HFFc6 (cell line): ENCODE data around the gene SLC18A2. TPM values are rescaled to one million over a fixed set of nuclear protein-coding genes. Genes with fewer than 3 reads are reported as not detected.

Experiments
- DNase-seq: peaks from one replicate; pipeline ENCODE4 v3.0.0-alpha.2; 2018
- H3K27ac Mint-ChIP-seq: 2 replicates; pipeline ENCODE4 v1.8.0; 2020; ENCODE audit warnings: mild to moderate bottlenecking, mixed read lengths
- H3K27me3 Mint-ChIP-seq: 2 replicates; pipeline ENCODE4 v1.8.0; 2021; ENCODE audit warnings: mild to moderate bottlenecking, moderate library complexity, mixed read lengths; ENCODE audit not compliant: insufficient read depth
- H3K36me3 Mint-ChIP-seq: 2 replicates; pipeline ENCODE4 v1.8.0; 2021; ENCODE audit warnings: low read depth, mixed read lengths
- H3K4me1 Mint-ChIP-seq: 2 replicates; pipeline ENCODE4 v1.8.0; 2020; ENCODE audit warnings: low read depth, mixed read lengths
- H3K4me3 Mint-ChIP-seq: 2 replicates; pipeline ENCODE4 v1.8.0; 2020; ENCODE audit warnings: mild to moderate bottlenecking, moderate library complexity, mixed read lengths
- H3K9me3 Mint-ChIP-seq: 2 replicates; pipeline ENCODE4 v1.8.0; 2020; ENCODE audit warnings: mild to moderate bottlenecking, mixed read lengths
- total RNA-seq, 6 experiments: library from RNA; stranded (reverse); fragmentation: NEBNext Ultra II Directional; extraction: Animal tissue kit (Norgen Biotek cat#: 25700); gene quantifications; 2 replicates in 1 of 6; 3 replicates in 5 of 6; pipeline ENCODE4 v1.2.3, GENCODE V29; 2021
- TF ChIP-seq, protein P1 (sequence below): fragments of 200-600 bp; sonication (generic); IDR thresholded peaks from 2 replicates; pipeline ENCODE4 v1.5.0; 2021; ENCODE audit warnings: antibody characterized with exemption, mild to moderate bottlenecking

The SLC18A2 gene
- total RNA-seq, 6 experiments from 2014 or later: not detected

DNA sequence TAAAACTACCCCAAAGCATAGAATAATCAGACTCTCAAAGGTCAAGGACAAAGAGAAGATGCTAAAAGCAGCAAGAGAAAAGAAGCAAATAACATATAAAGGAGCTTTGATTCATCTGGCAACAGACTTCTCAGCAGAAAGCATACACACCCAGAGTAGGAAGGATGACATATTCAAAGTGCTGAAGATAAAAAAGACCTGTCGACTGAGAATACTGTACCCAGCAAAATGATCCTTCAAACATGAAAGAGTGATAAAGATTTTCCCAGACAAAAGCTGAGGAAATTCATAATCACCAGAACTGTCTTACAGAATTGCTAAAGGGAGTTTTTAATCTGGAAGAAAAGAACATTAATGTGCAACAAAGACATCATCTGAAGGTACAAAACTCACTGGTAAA, 28.7 kb upstream of the SLC18A2 start:
- no peak overlapping the region for H3K4me3 Mint-ChIP-seq
- no peak for DNase-seq
- no peaks in the 10 kb centered on the region for H3K4me1 Mint-ChIP-seq
- no peaks in the 10 kb centered on the region for H3K36me3 Mint-ChIP-seq
- peaks cover 12% of the 10 kb centered on the region; the same call in 1 of the 2 replicates for H3K9me3 Mint-ChIP-seq
- H3K27me3 Mint-ChIP-seq: peaks cover 15% of the 10 kb centered on the region
- TF ChIP-seq, protein P1, sequence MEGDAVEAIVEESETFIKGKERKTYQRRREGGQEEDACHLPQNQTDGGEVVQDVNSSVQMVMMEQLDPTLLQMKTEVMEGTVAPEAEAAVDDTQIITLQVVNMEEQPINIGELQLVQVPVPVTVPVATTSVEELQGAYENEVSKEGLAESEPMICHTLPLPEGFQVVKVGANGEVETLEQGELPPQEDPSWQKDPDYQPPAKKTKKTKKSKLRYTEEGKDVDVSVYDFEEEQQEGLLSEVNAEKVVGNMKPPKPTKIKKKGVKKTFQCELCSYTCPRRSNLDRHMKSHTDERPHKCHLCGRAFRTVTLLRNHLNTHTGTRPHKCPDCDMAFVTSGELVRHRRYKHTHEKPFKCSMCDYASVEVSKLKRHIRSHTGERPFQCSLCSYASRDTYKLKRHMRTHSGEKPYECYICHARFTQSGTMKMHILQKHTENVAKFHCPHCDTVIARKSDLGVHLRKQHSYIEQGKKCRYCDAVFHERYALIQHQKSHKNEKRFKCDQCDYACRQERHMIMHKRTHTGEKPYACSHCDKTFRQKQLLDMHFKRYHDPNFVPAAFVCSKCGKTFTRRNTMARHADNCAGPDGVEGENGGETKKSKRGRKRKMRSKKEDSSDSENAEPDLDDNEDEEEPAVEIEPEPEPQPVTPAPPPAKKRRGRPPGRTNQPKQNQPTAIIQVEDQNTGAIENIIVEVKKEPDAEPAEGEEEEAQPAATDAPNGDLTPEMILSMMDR: no peak
- H3K27ac Mint-ChIP-seq: no peak overlapping the region

DNA sequence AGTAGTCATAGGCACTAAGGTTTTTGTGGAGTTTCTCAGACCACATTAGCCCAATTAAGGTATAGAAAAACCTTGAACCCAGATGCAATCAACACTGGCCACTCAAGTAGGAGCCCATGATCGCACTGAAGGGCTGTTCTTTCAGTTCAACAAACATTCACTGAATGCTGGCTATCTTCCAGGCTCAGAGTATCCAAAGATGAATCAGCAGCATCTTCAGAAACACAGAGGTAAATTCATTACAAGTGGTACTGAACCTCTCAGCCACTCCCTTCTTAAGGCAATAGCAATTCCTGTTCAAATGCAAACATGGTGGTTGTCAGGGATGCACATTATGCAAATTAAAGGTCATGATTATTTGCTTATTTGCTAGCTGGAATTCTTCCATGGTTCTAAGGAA, 26.5 kb upstream of the SLC18A2 start:
- Mint-ChIP-seq H3K27me3 (peaks cover 20% of the 10 kb centered on the region), H3K4me3 (no peak overlapping the region), H3K4me1 (no peaks in the 10 kb centered on the region), H3K27ac (no peak overlapping the region), H3K9me3 (peaks cover 12% of the 10 kb centered on the region; the same call in 1 of the 2 replicates), H3K36me3 (no peaks in the 10 kb centered on the region)
- TF ChIP-seq, protein P1: no peak
- DNase-seq: peak; percentile 15

DNA sequence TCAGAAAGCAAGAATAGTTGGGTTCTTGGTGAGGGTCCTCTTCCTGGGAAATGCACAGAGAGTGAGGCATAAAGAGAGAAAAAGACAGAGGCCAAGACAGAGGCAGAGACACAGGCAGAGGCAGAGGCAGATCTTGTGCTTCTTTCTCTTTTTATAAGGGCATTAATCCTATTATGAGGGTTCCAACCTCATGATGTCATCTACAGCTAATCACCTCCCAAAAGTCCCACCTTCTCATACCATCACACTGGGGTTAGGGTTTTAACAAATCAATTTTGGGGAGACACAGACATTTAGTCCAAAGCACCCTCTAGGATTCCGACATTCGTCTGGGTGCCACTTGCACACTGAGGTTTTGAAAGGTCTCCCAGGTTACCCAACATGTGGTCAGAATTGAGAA, 25.8 kb upstream of the SLC18A2 start:
- Mint-ChIP-seq H3K27ac (no peak overlapping the region), H3K27me3 (peaks cover 14% of the 10 kb centered on the region), H3K4me3 (no peak overlapping the region), H3K4me1 (no peaks in the 10 kb centered on the region), H3K9me3 (peaks cover 12% of the 10 kb centered on the region; the same call in 1 of the 2 replicates), H3K36me3 (no peaks in the 10 kb centered on the region)
- no peak for DNase-seq
- TF ChIP-seq, protein P1: no peak

DNA sequence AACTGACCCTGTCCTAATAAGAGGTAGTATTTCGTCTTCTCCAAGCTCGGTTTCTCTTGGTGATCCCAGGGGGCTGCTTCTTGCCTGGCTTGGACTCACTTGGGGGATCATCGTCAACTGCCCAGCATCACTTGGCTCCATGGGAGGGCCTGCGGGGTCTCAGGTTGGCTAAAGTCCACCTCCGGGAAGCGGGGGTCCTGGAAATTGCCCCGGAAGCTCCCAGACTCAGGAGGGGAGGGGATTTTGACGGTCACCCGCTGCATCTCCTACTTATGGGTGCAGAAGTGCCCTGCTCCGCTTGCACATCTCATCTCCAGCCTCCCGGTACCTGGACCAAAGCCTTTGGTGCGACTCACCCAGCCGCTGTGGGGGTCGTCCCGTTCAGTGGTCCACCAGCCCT, 24.9 kb upstream of the SLC18A2 start:
- Mint-ChIP-seq H3K27me3 (peaks cover 20% of the 10 kb centered on the region), H3K27ac (no peak overlapping the region), H3K9me3 (peaks cover 12% of the 10 kb centered on the region; the same call in 1 of the 2 replicates), H3K4me3 (no peak overlapping the region), H3K36me3 (no peaks in the 10 kb centered on the region), H3K4me1 (no peaks in the 10 kb centered on the region)
- DNase-seq: no peak
- TF ChIP-seq, protein P1: no peak

DNA sequence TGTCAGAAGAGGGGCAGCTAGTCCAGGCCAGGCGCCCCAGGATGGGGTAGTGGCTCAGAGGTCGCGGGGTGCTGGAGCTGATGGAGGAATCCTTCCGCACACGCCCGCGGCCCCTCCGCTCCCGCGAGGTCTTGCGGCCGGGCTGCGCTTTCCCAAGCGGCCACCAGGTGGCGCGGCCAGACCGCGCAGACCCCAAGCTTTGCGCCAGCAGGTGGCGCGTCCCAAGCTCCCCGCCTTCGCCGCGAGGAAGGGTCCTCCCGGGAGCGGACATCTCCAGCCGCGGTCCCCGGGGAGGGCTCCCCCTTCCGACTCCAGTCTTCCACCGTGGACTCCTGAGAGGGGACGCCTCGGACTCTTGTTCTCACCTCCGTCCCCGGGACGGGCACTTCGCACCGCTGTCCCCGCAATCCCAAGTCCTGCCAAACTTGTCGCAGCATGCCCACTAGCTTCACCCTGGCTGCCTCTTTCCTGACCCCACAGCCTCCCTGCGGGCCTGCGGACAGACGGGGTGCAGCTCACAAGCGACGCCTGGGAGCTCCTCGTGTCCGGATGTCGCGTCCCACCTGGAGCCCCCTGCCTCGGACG, 24.2 kb upstream of the SLC18A2 start:
- peaks cover 6% of the 10 kb centered on the region; the same call in 1 of the 2 replicates for H3K9me3 Mint-ChIP-seq
- TF ChIP-seq, protein P1: peak; percentile 100
- peak; percentile 23 for DNase-seq
- H3K27me3 Mint-ChIP-seq: peaks cover 26% of the 10 kb centered on the region
- H3K36me3 Mint-ChIP-seq: no peaks in the 10 kb centered on the region
- H3K27ac Mint-ChIP-seq: no peak overlapping the region
- no peaks in the 10 kb centered on the region for H3K4me1 Mint-ChIP-seq
- H3K4me3 Mint-ChIP-seq: peak overlapping the region; percentile 78
